HG03139 (cell line): ENCODE results near the gene TTC32.
"Not testable (repeated sequence)": the region's sequence is repeated elsewhere in the genome, so short reads cannot be mapped to it uniquely, and the experiment has no call there.

Experiments used
- ATAC-seq: cut with Tn5 transposase; IDR thresholded peaks from one replicate; pipeline ENCODE4 v1.9.1; 2021; ENCODE audit not compliant: unreplicated experiment

Gene TTC32

DNA sequence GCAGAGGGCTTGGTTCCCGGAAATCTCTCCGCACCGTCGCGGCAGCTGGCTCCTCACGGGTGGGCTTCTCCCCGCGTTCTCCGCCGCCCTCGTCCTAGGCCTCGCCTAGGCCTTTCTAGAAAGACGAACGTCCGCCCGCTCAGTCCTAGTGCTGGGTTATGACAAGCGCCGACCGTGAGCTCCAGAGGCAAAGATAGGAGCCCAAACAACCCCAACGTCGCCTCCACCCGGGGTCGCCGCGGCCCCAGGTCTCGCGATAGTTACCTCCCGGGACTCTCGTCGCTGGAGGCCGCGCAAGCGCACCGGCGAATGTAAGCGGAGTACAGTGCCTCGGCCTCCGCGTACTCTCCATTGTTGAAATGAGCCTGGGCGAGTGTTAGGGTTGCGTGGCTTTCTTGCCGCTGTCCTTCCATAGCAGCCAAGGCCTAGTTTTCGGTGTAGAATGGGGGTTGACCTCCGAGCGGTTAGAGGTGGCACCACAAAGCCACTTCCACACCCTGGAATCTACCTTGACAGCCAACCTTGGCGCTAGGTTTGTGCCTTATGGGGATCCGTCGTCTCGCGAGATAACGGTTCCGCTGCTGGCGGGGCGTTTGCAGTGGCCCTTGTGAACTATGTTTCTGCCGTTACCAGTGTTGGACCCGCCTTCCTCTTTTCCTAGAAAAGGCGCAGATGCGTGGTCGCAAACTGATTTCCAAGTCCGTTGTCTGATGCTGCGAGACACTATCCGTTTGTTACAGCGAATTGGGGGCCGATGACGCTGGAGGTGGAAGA lies at the start of gene TTC32:
Gene TTC32 (minus strand): TSS at position 542 of the 774 bp plus-strand sequence. CDS start 129 bp downstream, at position 413.
- ATAC-seq: peak; percentile 87

DNA sequence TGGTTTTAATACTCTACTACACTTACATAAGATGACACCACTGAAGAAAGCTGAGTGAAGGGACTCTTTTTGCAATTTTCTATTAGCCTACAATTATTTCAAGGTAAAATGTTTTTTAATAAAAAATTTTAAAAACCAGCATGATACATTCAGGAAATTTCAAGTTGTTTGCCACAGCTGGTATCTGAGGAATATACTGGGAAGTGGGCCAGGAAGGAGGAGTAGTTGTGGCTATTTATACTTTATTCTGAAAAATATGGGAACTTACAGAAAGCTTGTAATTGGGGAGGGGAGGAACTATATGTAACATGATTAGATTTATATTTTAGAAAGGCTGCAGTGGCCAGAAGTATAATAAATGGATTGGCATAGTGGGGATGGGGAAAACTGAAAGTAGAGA lies 47.3 kb upstream of the TTC32 start:
- ATAC-seq: no peak

DNA sequence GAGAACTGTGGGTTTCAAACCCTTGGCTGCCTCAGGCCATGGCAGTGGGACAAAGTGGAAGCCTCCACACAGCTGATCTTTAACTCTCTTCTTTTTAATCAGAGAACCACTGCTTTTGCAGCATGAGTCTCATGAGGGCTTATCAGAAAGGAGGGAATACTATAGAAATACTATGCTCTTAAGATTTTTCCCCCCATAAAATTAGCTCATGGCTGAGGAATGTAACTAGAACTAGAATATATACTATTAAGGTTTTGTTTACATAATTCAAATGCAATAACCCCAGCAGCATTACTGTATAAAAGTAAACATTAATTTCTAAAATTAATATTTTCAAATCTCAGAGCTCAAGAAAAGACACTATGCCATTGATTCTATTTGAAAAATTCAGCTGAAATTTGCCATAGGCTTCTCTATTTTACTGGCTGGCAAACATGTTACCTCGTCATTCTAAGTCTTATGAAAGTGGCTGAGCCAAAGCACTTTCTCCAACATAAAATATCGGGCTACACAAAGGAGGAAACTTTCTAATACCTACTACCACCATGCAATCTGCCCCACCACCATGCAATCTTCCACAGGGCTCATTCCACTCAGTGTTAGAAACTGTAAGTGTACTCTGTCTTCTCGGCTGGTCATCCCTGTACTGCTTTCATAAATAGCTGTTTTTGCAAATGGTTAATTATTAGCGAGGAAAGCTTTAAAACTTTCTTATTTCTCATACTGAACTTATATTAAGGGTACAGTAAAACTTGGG lies 45.6 kb upstream of the TTC32 start:
- no peak for ATAC-seq

DNA sequence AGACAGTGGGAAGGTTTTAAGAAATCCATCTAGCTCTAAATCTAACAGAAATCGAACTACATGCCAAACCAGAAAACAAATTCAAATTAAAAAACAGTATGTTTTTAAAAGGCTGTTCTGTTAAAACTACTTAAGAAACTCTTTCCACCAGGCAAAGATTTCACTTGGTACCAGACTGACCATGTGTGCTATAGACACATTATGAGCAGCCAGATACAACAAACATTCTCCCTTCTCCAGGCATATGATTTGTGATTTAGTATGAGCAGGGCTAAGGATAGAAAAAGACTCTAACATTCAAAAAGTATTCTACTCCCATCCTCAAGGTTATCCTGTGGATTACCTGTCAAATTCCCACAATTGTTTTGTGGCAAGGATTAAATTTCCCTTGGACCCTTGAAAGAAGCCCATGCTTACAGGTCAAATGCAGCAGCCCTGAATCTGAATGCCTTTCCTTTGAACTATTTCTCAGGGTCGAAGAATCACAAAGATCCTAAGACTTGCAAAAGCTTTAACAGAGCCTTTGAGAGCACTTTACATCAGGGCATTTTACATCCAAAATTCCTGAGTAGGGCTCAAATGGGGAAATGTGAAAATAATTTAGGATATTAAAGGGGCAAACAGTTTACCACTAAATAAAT lies 42.5 kb upstream of the TTC32 start:
- no peak for ATAC-seq

GRCh38 chr2:19943189-19943588 lies 41.4 kb upstream of the TTC32 start:
- no peak for ATAC-seq

GRCh38 chr2:19942199-19942598 lies 40.4 kb upstream of the TTC32 start:
- ATAC-seq: no peak

DNA sequence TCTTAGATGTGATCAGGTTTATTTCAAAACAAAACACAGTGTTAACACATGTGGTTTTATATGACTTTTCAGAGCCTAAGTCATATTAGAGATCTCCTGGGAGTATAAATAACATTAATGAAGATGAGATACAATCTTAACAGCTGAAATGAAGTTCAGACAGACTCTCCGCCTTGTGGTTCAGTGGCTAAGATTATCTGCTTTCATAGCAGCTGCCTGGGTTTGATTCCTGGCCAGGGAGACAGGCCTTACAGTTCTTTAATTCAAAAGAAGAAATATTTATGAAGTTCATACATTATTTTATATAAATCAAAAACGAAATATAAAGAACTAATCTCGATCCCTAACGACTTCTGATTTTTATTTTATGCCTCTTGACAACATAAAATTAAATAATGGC lies 35.2 kb upstream of the TTC32 start:
- no peak for ATAC-seq

DNA sequence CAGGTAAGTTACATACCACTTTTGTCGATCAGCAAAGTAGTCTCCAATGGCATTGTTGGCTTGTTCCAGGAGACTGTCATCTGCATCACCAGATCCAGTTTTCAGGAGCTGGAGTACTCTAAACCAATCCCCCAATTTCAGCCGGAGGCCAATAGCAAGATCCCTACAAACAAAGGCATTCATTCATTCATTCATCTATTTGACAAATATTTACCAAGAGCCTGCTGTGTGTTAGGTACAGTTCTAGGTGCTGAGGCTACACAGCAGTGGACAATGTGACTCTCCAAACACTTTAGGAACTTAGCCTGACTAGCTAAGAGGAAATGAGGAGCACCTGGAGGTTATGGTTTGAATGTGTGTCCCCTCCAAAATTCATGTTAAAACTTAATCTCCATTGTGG lies 34.4 kb upstream of the TTC32 start:
- ATAC-seq: no peak

DNA sequence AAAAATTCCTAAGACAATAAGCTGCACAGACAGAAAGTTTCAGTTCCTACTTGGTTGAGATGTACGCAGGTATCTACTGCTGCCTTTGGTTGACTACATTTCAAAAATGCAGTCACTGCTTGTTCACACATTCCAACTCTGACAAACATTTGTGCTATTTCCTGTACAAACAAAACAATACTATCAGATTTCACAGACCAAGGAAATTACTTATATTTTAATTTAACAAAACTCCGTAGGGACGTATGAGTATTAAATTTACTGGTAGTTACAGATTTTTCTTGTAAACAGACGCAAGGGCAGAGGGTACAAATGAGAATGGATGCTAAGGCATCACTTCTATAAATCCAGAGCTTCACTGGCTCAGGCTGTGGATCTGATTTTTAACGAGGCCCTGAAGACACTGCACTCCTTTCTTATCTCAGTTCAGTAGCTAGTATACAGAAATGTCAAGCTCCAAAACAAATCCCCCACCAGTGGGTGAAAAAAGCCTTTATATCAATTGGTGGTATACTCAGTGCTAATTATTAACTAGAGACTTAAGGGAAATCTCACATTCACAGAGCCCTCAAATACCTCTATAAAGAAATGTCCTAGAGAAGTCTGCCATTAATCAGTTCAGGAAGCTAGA lies 31.7 kb upstream of the TTC32 start:
- ATAC-seq: no peak

GRCh38 chr2:19932928-19933327 lies 31.1 kb upstream of the TTC32 start:
- no peak for ATAC-seq

- ATAC-seq: no peak
Observed at GRCh38 chr2:19929226-19929625, 27.4 kb upstream of the TTC32 start.

DNA sequence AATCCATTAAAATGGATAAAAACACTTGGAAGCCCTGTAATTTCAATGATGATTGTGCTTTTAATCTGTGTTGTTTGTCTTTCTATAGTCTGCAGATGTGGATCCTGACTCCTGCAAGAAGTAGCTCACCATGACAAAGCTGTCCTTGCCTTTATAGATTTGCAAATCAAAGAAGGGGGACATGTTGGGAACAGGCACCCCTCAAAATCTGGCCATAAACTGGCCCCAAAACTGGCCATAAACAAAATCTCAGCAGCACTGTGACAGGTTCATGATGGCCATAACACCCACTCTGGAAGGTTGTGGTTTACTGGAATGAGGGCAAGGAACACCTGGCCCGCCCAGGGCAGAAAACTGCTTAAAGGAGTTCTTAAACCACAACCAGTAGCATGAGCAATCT lies 26.0 kb upstream of the TTC32 start:
- ATAC-seq: not testable (repeated sequence)

DNA sequence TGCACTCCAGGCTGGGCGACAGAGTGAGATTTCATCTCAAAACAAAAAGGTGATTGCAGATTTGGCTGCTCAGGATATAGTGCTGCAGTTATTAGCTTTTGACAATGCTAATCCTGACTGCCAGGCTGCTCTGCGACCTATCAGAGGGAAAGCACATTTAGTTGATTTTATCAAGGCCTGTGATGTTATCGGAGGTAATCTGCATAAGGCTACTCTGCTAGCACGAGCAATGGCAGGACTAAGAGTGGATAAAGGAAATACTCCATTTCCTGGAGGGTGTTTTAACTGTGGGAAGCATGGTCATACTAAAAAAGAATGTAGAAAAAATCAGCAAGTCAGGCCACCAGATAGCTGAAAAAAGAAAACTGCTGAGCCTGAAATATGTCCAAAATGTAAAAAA lies 22.7 kb upstream of the TTC32 start:
- not testable (repeated sequence) for ATAC-seq

DNA sequence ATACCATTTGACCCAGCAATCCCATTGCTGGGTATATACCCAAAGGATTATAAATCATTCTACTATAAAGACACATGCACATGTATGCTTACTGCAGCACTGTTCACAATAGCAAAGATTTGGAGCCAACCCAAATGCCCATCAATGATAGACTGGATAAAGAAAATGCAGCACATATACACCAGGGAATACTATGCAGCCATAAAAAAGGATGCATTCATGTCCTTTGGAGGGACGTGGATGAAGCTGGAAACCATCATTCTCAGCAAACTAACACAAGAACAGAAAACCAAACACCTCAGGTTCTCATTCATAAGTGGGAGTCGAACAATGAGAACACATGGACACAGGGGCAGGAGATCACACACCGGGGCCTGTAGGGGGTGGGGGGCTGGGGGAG lies 20.4 kb upstream of the TTC32 start:
- ATAC-seq: not testable (repeated sequence)

GRCh38 chr2:19916385-19916950 lies 14.7 kb upstream of the TTC32 start:
- ATAC-seq: no peak

DNA sequence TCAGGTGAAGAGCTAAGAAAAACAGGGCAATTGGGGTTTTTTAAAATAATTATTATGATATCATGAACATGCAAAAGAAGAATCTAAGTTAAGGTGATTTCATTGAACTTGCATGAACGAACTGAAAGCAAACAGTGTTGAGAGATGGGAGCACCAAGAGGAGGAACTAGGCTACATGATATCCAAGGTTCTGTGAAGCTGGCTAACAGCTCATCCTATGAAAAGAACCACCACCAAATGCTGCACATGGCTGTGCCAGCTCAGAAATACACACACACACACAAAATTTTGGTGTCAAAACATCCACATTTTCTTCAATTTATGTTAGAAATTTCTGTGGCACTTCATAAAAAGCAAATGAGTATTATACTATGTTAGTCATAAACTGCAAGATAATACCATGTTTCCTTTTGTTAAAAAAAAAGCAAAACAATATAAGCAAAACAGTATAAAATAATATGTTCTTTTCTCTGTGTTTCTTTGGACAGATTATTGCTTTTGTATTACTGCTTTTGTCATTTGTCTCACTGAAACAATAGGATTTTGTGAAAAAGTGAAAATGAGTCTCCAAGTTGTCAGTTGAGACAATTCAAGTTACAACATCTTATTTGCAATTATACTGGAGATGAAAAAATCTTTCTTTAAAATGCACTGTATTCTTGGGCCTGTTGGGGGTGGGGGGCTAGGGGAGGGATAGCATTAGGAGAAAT lies 12.6 kb upstream of the TTC32 start:
- no peak for ATAC-seq

GRCh38 chr2:19911808-19912509 lies 10.2 kb upstream of the TTC32 start:
- ATAC-seq: no peak

DNA sequence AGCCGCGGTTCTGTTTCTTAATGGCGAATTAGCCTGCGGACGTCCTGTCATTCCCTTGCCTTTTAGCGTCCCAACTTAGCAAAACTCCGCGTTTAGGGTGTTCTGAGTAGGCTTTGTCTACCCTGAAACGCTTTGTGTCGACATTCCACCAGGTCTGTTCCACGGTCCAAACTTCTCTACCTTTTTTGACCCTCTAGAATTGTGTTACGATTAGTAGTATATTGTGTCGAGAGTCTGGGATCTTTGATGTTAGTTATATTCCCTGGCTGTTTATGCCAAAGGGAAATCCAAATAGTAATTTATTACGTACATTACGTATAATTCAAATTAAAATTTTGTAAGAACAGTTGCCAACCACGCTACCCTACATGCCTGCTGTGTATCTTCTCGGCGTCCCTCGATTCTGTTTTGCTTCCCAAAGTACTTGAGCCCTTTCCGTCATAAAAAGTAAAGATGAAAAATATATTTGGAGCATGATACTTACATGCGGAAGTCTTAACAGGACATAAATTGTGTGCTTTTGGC lies 495 bp upstream of the TTC32 start:
- ATAC-seq: peak; percentile 4

DNA sequence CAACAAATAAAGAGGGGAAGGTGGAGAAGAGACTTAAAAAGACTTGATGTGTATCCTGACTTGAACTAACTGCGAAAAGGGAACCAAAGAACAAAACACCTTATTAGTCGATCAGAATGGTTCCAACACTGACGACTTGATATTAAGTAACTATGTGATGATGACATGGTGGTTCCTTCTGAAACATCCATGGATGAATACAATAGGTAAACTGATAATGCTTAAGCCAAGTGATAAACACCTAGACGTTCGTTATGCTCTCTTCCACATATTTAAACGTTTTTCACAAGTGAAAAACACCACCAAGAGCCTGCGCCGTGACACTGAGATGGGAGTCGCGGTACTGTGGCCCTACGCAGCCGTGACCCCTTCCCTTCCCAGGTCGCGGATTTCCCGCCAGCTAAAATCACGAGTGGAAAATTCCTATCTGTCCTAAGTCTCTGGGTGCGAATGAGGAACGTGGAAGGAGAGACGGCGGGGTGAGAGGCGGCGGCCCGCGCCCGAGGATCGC lies 797 bp downstream of the TTC32 start:
- no peak for ATAC-seq
